Type B pancreatic cell (in vitro differentiated cells): ENCODE data around the gene BAD. TPM values are rescaled to one million over a fixed set of nuclear protein-coding genes. Genes with fewer than 3 reads are reported as not detected.

Experiments
- DNase-seq: peaks from one replicate; pipeline ENCODE4 v3.0.0; 2021; ENCODE audit warnings: mixed read lengths; ENCODE audit not compliant: unreplicated experiment; ENCODE audit errors: extremely low spot score
- H3K27ac Mint-ChIP-seq: 2 replicates; pipeline ENCODE4 v1.8.0; 2021; ENCODE audit warnings: mild to moderate bottlenecking, mixed read lengths
- H3K27me3 Mint-ChIP-seq: 2 replicates; pipeline ENCODE4 v1.8.0; 2021; ENCODE audit warnings: mixed read lengths
- H3K36me3 Mint-ChIP-seq: 2 replicates; pipeline ENCODE4 v1.8.0; 2021; ENCODE audit warnings: mixed read lengths
- H3K4me1 Mint-ChIP-seq: one replicate; pipeline ENCODE4 v1.8.0; 2021; ENCODE audit warnings: mixed read lengths; ENCODE audit not compliant: unreplicated experiment
- H3K4me3 Mint-ChIP-seq: 2 replicates; pipeline ENCODE4 v1.8.0; 2021; ENCODE audit warnings: mild to moderate bottlenecking, mixed read lengths
- H3K9me3 Mint-ChIP-seq: 2 replicates; pipeline ENCODE4 v1.8.0; 2021; ENCODE audit warnings: mixed read lengths
- CTCF ChIP-seq: fragments of 200-600 bp; sonication (generic); conservative IDR thresholded peaks from 2 replicates; pipeline ENCODE4 v1.5.0; 2021; ENCODE audit warnings: antibody characterized with exemption, mild to moderate bottlenecking
- total RNA-seq: library from RNA; stranded (reverse); gene quantifications from 2 replicates; pipeline ENCODE4 v1.2.1, GENCODE V29; 2021; ENCODE audit warnings: low replicate concordance

Gene BAD
- total RNA-seq, 1 donor from 2014 or later = 48.7 TPM

GRCh38 chr11:64222651-64223000 is 61.8 kb downstream of the BAD start:
- Mint-ChIP-seq H3K9me3 (no peaks in the 10 kb centered on the region), H3K27ac (no peak overlapping the region), H3K4me1 (peaks cover 4% of the 10 kb centered on the region), H3K27me3 (no peaks in the 10 kb centered on the region), H3K4me3 (no peak overlapping the region), H3K36me3 (no peaks in the 10 kb centered on the region)
- TF ChIP-seq CTCF = no peak
- DNase-seq = no peak

- Mint-ChIP-seq H3K4me1 (peaks cover 4% of the 10 kb centered on the region), H3K4me3 (no peak overlapping the region), H3K9me3 (no peaks in the 10 kb centered on the region), H3K27ac (no peak overlapping the region), H3K36me3 (no peaks in the 10 kb centered on the region), H3K27me3 (no peaks in the 10 kb centered on the region)
- no peak for DNase-seq
- no peak for TF ChIP-seq CTCF
These were observed 63.7 kb downstream of the BAD start for GRCh38 chr11:64220798-64221197.

- no peak for TF ChIP-seq CTCF
- no peak overlapping the region for H3K4me3 Mint-ChIP-seq
These were observed 64.2 kb downstream of the BAD start for GRCh38 chr11:64220271-64220670.

More at GRCh38 chr11:64220271-64220670, 64.2 kb downstream of the BAD start:
- peaks cover under 1% of the 10 kb centered on the region for H3K36me3 Mint-ChIP-seq
- peaks cover 3% of the 10 kb centered on the region for H3K4me1 Mint-ChIP-seq
- no peaks in the 10 kb centered on the region for H3K27me3 Mint-ChIP-seq
- no peak for DNase-seq
- no peaks in the 10 kb centered on the region for H3K9me3 Mint-ChIP-seq
- H3K27ac Mint-ChIP-seq = no peak overlapping the region

Other genes starting within 250 kb of the BAD start
- 0.26 and 3.0 TPM in 2 replicates for gene FLRT1, start 248.7 kb downstream of the BAD start, total RNA-seq
- 21.1 and 22.3 TPM in 2 replicates for gene MACROD1, start 118.6 kb downstream of the BAD start, total RNA-seq
- gene STIP1, start 98.5 kb downstream of the BAD start, total RNA-seq = 176 and 206 TPM in 2 replicates
- gene FERMT3, start 77.9 kb downstream of the BAD start, total RNA-seq = 3.5 and 6.9 TPM in 2 replicates
- 34.2 and 38.9 TPM in 2 replicates for gene TRPT1, start 58.5 kb downstream of the BAD start, total RNA-seq
- gene NUDT22, start 58.4 kb downstream of the BAD start, total RNA-seq = 47.9 and 49.0 TPM in 2 replicates
- gene DNAJC4, start 54.1 kb downstream of the BAD start, total RNA-seq = 48.2 and 50.8 TPM in 2 replicates
- gene VEGFB, start 50.1 kb downstream of the BAD start, total RNA-seq = 66.3 and 71.8 TPM in 2 replicates
- 52.8 and 69.6 TPM in 2 replicates for gene FKBP2, start 43.6 kb downstream of the BAD start, total RNA-seq
- gene PPP1R14B, start 37.7 kb downstream of the BAD start, total RNA-seq = 187 and 274 TPM in 2 replicates
- 40.7 and 56.2 TPM in 2 replicates for gene PLCB3, start 33.1 kb downstream of the BAD start, total RNA-seq
- gene GPR137, start 1.2 kb upstream of the BAD start, total RNA-seq = 43.7 and 47.9 TPM in 2 replicates
- 0.19 TPM in 1 of 2 replicates, not detected in the other for gene KCNK4, start 6.6 kb upstream of the BAD start, total RNA-seq
- gene CATSPERZ, start 15.7 kb upstream of the BAD start, total RNA-seq = not detected in 2 replicates
- 41.7 and 76.0 TPM in 2 replicates for gene ESRRA, start 20.9 kb upstream of the BAD start, total RNA-seq
- 160 and 198 TPM in 2 replicates for gene TRMT112, start 32.9 kb upstream of the BAD start, total RNA-seq
- 166 and 227 TPM in 2 replicates for gene PRDX5, start 33.5 kb upstream of the BAD start, total RNA-seq
- gene CCDC88B, start 55.5 kb upstream of the BAD start, total RNA-seq = 2.8 and 3.1 TPM in 2 replicates
- gene RPS6KA4, start 74.5 kb upstream of the BAD start, total RNA-seq = 26.4 and 49.8 TPM in 2 replicates